LNCAP (cell line): ENCODE results near the gene NOS3.

Experiments
- CTCF ChIP-seq: fragments of 450-650 bp; IDR thresholded peaks from 2 replicates; pipeline ENCODE4 v1.5.1; 2017; ENCODE audit warnings: mild to moderate bottlenecking

Gene NOS3

GRCh38 chr7:151016942-151017341 lies 26.1 kb downstream of the NOS3 start:
- TF ChIP-seq CTCF: no peak

- no peak for TF ChIP-seq CTCF
These were observed 26.6 kb downstream of the NOS3 start for GRCh38 chr7:151017370-151017952.

DNA sequence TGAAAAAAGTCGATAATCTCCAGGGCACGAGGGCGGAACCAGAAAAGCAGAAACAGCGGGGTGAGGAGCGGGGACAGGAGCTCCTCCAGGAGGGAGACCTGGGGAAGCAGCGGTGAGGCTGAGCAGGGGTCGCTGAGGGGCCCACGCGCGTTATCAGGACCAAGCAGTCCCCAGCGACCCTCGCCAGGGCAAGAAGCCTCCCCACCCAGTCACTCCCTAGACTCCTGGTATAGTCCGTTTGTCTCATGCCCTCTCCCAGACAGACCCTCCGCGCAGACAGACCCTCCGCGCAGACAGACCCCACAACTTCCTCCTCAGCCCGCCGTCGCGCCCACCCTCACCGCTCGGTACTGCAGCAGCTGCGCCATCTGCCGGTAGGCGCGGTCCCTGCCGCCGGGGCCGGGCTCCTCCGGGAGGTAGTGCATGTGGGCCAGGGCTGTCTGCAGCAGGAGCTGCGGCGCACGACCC lies 27.2 kb downstream of the NOS3 start:
- peak; percentile 99 for TF ChIP-seq CTCF

DNA sequence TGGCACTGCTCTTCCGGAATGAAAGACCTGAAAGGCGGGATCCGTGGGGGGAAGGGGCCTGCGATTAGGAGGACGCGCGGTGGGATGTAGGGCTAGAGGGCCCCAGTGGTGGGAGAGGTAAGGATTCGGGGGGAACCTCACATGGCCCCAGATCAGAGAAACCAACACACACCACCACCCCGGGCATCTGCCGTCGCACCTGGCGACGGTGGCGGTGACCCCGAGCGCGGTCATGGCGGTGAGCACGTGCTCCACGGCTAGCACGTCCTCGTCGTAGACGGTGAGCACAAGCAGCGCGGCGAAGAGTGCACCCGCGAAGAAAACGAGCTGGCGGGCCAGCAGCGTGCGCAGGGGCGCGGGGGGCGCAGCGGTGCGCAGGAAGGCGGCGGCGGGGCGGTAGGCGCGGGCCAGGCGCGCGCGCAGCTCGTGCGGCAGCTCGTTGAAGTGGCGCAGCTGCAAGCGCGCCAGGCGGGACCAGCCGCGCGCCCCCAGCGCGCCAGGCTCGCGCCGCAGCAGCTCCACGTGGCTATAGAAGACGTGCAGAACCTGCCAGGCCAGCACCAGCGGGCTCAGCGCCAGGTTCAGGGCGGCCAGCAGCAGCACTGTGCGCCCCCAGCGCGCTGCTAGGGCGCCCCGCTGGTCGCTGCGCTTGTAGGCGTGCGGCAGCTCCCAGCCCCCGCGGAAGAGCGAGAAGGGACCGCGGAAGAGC lies 27.8 kb downstream of the NOS3 start:
- 0 out of 2 replicates have a peak, but pooled peaks have one; percentile 1 for TF ChIP-seq CTCF

GRCh38 chr7:151019130-151019447 lies 28.3 kb downstream of the NOS3 start:
- no peak for TF ChIP-seq CTCF

DNA sequence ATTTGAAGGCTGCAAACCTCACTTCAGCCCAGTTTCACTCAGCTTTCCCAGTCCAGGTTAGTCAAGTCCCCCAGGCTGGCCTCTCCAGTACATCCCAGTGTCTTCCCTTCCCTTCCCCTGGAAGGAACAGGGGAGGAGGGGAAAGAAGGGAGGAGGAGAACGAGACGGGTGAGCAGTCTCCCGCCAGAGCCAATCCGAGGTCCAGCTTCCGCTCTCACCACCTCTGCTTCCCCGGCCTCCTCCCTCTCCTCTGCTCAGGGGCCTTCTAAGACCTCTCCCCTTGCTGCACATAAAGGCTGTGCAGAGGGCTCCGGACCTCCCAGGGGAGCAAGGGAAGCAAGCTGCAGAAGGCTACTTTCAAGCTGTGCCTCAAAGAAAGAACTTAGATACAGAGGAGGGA lies 29.4 kb downstream of the NOS3 start:
- no peak for TF ChIP-seq CTCF

DNA sequence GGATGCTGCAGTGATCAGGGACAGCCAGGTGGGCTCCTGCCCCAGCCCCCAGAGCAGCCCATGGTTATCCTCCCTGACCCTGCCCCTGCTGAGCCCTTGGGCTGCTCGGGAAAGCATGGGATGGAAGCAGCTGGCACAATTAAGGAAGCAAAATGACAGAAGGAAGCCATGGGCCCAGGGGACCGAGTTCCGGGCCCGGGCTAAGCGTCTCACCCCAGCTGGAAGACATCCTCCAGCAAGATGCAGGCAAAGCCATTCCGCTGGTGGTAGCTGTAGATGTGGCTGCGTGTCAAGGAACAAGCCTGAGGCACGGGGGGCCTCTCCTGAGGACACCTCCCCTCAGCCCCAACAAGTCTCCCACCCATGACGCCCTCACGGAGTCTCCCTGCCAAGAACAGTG lies 32.4 kb downstream of the NOS3 start:
- no peak for TF ChIP-seq CTCF
